ENCODE measurements around the gene FRMD4A.
A peak's percentile ranks its signal among the peaks of the same experiment; 100 is the strongest.
"Not testable (repeated sequence)": the region's sequence is repeated elsewhere in the genome, so short reads cannot be mapped to it uniquely, and the experiment has no call there.

The FRMD4A gene

GRCh38 chr10:14060320-14061070, 270.2 kb downstream of the FRMD4A start:
- DNase-seq: no peak

- DNase-seq: peak in 2 of 56 donors; percentile 3 to 7
Observed at GRCh38 chr10:14056610-14057332, 274.0 kb downstream of the FRMD4A start.

- no peak for DNase-seq
Observed at GRCh38 chr10:14052931-14053330, 277.8 kb downstream of the FRMD4A start.

GRCh38 chr10:14050598-14050997, 280.1 kb downstream of the FRMD4A start:
- DNase-seq: no peak

- DNase-seq: no peak
Observed at GRCh38 chr10:14048930-14049613, 281.7 kb downstream of the FRMD4A start.

GRCh38 chr10:14047431-14047830, 283.3 kb downstream of the FRMD4A start:
- no peak for DNase-seq

GRCh38 chr10:14042051-14042450, 288.7 kb downstream of the FRMD4A start:
- DNase-seq: not testable (repeated sequence)

GRCh38 chr10:14040787-14041631, 289.7 kb downstream of the FRMD4A start:
- DNase-seq: no peak

GRCh38 chr10:14039968-14040668, 290.6 kb downstream of the FRMD4A start:
- DNase-seq: no peak

- DNase-seq: no peak
Observed at GRCh38 chr10:14036233-14036632, 294.5 kb downstream of the FRMD4A start.

- no peak for DNase-seq
Observed at GRCh38 chr10:14035506-14035905, 295.2 kb downstream of the FRMD4A start.

- DNase-seq: no peak
Observed at GRCh38 chr10:14032406-14032998, 298.2 kb downstream of the FRMD4A start.

GRCh38 chr10:14026325-14026724, 304.4 kb downstream of the FRMD4A start:
- DNase-seq: no peak

GRCh38 chr10:14025283-14026189, 305.2 kb downstream of the FRMD4A start:
- DNase-seq: peak in 1 of 56 donors; percentile 23

GRCh38 chr10:14024329-14025202, 306.2 kb downstream of the FRMD4A start:
- peak in 15 of 56 donors; percentile 2 to 57 (median 23) for DNase-seq

- DNase-seq: no peak
Observed at GRCh38 chr10:14023673-14024328, 306.9 kb downstream of the FRMD4A start.

GRCh38 chr10:14022954-14023672, 307.6 kb downstream of the FRMD4A start:
- DNase-seq: no peak

Measured in amygdala (tissue), 56 donors.